Ecto neural progenitor cell (in vitro differentiated cells): Measurements from ENCODE around the gene COLQ.
"Not testable (repeated sequence)": the region's sequence is repeated elsewhere in the genome, so short reads cannot be mapped to it uniquely, and the experiment has no call there.

Source experiments
- DNase-seq: peaks from one replicate; pipeline ENCODE4 v3.0.0-alpha.2; 2018; ENCODE audit warnings: low spot score

COLQ gene

DNA sequence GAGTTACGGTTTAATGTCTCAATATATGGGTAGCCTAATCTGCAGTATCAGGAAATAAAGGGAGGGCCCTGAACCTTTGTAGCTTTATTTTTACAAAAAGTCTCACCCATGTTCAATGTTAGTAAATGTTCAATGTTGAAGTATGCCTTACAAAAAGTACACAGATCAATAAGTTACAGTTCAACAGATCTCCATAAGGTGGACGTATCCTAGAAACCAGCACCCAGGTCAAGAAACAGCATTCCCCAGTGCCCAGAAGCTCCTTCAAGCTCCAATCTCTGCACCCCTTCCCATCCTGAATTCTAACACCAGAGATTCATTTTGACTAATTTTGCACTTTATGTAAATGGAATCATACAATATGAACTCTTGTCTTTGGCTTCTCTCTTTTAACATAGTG lies 31.3 kb downstream of the COLQ start:
- DNase-seq = no peak

DNA sequence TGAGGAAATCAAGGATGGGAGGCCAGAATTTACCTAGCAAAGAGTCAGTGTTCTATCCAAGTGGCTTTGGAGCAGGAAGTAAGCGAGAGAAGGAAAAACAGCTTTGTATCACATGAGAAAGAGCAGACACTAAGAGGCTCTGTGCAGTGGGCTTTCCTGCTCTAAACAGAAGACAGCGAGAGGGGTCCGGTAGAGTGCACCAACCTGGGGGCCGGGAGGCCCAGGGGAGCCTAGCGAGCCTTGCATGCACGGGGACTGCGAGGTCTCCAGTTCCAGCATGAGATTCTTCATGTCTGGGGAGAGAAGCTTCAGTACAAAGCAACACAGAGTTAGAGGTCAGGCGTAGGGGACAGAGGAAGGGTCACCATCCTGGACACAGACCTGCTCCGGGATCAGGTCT lies 33.5 kb downstream of the COLQ start:
- no peak for DNase-seq

DNA sequence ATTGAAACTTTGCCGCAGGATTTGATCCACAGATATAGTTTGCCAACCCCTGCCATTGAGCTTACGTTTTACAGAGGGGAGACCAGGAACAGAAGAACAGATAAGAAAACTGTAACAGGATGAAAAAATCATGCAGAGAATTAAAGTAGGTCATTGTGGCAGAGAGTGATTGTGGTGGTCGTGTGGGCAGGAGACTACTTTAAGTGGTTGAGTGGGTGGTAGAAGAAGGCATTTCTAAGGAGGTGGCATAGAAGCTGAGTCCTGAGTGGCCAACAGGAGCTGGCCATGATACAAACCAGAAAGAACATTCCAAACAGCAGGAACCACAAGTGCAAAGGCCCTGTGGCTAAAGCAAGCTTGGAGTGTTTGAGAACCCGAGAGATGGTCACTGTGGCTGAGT lies 34.5 kb downstream of the COLQ start:
- DNase-seq = no peak

DNA sequence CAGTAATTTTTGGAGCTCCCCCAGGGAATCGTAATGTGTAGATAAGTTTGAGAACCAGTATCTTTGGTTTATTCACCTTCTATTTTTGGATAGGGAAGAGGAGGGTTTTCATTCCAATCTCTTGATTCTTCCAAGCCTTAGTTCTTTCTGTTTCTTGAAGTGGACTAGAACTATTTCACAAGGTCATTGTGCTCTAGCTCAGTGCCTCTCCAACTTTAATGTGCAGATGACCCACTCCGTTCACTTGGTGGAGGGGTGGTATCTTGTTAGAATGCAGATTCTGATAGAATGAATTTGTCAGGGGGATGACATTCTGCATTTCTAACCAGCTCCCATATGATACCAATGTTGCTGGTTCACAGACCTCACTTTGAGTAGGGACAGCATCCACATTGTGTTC lies 35.5 kb downstream of the COLQ start:
- no peak for DNase-seq

DNA sequence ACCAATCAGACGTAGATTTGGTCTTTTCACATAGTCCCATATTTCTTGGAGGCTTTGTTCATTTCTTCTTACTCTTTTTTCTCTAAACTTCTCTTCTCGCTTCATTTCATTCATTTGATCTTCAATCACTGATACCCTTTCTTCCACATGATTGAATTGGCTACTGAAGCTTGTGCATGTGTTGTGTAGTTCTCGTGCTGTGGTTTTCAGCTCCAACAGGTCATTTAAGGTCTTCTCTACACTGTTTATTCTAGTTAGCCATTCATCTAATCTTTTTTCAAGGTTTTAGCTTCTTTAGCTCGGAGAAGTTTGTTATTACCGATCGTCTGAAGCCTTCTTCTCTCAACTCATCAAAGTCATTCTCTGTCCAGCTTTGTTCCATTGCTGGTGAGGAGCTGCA lies 37.0 kb downstream of the COLQ start:
- not testable (repeated sequence) for DNase-seq

DNA sequence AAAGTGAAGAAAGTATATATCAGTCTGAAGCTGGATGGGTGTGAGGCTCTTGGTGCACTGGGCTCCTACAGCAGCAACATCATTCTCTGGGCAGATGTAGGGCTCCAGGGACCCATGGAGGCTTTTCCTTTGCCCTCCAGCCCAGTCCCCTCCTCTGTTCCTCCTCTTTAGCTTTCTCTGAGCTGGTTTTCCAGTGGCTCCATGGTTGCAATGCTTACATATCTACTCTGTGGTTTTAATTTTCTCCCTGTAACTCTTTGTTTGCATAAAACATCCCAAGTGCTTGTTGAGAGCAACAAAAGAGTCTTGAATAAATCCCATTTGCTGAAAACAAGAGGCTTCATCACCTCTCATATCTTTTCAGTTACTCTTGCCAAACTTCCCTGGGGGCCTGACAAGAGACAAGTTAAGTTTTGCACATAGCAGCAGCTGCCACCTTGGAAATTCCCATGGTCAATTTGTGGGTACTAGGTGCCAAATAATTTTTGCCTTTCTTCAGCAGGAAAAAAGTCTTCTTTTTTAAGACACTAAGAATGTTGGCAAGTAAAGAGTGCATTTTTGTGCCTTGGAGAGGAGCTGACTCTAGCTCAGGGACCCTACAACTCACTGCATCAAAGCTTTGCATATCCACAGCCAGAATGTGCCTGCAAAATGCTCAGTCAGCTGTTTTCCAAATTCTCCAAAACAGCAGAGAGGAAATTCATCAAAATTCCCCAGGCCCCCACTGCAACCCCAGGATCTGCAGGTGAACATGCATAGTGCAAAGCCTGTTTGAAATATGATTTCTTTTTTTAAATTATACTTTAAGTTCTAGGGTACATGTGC lies 41.9 kb downstream of the COLQ start:
- DNase-seq = no peak

DNA sequence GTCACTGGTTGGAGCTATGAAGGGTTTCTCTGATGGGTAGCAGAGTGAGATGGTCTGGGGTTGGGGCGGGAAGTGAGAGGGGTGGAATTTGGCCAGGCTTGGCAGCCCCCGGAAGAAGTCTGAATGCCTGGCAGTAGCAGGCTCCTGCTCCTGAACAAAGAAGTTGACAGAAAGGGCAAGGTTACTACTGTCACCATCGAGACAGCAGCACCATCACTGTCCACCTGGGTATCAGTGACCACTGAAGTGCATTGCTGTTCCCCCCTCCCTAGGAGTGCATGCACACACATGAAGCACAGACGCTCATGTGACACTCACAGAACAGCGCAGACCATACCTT lies 42.9 kb downstream of the COLQ start:
- no peak for DNase-seq

DNA sequence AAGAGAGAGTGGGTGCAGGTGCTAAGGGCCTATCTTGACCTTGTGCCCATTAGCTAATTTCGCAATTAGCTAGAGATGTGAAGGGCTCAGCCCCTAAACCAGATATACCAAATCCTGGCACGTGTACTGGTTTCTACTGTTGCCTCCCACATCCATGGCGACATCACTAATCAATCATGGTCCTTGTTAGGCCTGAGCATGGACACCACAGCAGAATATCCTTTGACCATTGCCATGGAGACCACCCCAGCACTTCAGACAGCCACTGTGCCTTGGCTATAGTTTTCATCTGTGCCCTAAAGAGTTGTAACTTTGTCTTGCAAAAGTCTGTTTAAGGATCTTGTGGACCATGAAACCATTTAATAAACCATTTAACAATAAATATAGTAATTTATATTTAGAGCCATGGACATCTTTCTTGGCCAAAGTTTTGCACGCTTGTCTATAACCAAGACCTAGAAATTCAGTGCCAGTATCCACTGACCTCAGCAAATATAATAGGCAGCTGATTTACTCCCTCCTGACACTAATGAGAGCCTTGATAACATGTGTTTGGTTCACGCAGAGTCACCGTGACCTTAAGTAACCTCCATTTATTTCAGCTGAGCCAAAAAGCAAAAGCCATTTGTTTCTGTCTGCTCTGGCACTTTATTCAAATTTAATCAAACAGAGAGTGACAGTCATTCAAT lies 43.4 kb downstream of the COLQ start:
- no peak for DNase-seq

DNA sequence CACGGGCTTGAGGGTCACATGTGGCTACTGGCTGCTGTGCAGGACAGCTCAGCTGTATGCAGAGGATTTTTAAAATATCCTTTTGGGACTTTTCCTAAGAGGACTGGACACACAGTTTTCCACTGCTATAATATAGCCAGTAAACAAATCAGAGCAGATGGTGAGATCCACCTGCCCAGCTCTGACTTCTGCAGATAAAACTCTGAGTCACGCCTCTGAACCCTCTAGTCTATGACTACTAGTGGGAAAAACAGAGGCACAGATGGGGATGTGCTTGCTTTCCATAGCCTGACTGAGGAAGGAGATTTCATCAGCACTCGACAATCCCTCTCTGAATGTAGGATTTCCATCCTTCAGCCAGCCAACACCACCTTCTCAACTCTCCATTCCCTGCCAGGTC lies 45.1 kb downstream of the COLQ start:
- no peak for DNase-seq

DNA sequence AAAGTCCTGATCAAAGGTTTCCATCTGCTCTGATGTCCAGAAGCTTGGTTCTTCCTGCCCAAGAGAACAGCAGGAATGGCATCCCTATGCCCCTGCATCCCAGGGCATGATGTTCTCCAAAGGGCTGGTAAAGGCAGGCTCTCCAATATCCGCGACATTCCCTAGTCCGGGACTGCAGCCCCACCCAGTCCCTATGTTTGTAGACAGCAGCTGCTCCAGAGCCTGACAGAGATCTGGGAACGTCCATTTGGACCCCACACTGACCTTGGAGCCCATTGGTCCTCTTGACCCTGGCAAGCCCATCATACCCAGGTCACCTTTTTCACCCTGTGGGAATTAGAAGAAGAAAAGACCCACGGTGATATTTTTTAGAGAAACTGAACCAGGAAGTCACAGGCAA lies 46.3 kb downstream of the COLQ start:
- no peak for DNase-seq

DNA sequence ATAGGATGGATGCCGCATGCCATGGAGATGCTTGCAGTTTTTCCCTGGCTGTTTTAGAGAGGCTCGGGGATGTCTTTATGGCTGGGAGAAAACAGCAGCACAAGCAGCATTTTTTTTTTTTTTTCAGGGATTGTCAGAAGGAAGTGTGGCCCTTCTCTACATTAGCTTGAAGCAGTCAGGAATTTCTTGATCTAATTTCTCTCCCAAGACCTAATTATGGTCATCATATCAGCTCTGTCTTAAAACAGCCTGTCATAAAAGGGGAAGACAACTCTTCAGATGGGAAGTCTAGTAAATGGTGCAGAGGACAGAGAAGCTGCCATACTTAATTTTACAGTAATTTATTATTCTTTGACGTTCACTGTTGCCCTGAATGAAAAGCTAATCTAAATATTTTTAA lies 49.6 kb downstream of the COLQ start:
- DNase-seq = no peak

DNA sequence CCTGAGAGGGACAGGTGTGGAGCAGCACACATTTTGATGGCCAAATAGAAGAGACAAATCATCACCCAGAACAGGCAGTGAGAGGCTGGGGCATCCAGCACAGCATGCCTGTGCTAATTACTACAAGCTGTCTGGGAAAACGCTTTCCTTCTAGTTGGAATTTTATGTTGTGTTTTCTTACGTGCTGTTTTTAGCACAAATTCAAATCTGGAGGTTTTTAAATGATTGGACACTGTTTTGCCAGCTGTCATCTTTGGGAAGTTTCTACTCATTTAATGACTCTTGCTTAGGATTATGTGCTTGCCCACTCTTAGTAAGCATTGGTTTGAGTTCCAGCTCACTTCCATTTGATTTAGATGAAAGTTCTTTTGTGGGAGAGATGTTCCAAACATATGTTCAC lies 50.7 kb downstream of the COLQ start:
- no peak for DNase-seq

DNA sequence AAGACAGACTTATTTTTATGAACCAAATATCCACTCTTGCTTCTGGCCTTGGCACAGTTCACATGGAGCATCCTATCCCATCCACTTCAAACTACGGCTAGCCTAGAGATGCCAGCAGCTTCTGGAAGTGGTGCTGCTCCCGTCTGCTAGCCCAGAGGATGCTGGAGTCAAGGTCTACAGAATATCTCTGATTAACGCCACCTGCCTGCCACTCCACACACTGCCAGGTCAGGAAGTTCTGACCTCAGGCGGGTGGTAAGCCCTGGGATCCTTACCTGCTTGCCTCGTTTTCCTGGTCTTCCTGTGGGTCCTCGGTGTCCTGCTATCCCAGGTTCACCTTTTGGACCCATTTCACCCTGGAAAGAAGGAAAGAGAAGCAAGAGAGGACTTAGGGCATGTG lies 51.2 kb downstream of the COLQ start:
- no peak for DNase-seq

DNA sequence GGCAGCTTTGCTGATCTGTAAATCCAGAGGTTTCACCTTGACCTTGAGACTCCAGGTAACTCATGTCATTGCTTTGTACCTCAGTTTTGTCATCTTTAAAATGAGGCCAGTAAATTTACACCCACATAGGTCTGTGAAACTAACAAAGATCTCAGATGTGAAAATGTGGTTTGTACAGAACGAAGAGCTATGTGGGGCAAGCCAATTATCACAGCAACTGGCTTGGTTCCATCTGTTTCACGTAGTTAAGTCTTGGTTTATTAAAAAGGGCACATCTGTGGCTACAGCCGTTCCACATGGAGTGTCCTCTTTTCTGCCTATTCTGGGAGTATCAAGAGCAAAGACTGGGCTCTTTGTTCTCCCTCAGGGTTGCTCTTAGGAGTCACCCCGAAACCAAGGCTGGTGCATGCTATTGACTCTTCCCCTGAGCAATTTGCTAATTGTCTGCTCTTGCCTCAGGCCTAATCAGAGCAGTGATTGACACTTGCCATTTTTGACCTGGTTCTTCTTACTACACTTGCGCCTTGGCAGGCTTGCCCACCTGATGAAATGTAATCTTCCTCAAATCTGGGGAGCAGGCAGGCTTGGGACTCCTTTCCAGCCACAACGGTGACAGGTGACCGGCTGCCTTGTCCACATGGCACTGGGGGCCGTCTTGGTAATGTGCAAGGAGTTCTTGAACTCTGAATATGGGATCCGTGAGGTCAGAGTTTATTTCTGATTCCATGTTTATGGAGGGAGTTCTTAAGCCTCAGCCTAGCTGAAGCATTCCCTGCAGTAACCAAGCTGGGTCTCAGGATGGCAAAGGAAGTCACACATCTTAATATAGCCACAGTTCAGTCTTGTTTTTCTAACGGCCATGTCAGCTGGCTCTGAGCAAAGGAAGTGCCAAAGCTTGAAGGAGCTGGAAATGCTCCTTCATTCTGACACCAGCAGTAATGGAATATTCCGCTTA lies 54.0 kb downstream of the COLQ start:
- no peak for DNase-seq

DNA sequence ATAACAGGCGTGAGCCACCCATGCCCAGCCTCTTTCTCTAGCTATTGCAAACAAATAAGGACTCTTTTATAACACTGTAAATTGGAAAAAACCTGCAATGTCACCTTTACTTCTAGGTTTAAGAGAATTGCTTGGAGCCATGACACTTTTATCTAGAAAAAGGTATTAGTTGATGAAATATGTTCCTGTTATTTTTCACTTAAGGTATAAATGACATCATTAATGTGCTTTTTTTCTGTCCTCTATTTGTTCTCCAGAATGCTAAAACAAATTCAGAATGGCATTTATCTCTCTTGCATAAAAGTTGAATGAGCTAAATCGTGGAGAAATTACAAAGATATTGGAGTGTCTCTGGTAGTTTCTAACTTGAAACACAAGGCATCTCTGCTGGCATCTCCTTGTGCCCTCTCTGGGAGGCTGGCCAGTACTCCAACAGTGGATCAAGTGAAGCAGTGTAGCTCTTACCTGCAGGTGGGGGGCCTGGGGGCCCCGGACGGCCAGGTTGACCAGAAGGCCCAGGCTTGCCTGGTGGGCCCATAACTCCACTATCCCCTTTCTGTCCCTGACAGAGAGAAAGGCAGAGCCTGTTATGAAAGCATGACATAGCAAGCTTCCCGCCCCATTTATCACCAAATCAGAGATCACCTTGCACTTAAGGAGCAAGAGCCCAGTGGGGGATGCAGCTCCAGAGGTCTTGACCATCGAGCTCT lies 55.5 kb downstream of the COLQ start:
- DNase-seq = no peak

DNA sequence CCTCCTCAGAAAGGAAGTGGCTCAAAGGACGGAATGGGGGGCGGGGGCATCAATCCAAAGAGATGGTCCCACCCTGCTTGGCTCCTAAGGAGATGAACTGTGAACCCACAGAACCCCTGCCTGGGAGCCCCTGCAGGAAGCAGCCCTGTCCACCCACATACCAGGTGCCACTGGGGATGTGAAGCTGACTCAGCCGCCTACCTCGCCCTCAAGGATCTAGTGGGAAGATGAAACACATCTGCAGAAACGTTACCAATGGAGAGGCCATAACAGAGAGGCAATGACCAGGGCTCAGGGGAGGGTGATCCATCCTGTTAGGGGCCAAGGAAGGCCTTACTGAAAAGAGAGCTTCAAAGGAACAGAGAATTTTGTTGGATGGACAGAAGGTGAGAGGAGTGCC lies 59.1 kb downstream of the COLQ start:
- DNase-seq = no peak

DNA sequence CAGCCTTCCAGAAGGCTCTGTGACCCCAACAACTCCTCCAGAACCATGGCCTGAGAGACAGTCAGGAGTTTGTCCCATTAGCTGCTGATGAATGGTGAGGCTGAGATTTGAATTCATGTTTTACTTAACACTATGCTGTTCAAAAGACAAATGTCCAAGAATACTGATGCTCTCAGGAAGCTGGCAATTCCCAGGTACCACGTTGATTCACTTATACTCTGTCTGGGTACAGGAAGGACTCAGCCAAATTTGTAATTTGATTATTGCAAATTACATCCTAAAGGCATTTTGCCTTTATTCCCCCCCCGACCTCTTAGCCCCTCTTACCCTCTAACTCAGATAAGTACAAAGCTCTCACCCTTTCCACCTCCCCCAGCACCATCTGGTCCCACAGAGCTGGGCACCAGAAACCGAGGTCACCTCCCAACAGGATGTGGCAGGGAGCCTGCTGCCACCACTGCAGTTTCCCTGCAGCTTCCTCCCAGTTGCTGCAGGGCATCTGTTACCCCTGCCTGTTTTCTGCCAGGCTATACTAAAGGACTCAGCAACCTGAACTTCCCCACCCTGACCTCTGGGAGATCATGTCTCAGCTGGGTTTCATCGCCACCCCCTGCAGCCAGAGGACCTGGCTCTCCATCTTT lies 60.5 kb downstream of the COLQ start:
- DNase-seq = no peak

DNA sequence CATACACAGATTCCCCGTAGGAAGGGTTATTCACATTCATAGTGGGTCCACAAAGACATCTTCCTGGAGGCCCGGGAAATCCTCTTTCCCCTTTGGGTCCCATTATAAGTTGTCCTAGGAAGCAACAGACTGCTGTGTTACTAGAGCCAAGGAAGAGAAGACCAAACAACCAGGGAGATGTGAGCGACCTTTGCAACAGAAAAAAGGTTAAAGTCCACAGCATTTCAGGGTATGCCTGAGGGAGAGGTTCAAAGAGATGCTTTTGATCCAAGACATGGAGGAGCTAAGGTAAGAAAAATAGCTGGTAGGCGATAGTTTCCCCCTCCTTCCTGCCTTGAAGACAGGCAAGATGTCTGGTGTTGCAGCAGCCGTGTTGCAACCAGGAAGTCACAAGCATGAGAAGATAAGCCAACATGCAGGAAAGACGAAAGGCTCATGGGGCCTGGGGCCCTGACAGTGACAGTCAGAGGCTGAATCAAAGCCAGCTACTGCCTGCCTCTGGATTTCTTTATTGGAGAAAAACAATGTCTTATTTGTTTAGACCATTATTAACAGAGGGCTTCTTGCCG lies 63.2 kb downstream of the COLQ start:
- no peak for DNase-seq

DNA sequence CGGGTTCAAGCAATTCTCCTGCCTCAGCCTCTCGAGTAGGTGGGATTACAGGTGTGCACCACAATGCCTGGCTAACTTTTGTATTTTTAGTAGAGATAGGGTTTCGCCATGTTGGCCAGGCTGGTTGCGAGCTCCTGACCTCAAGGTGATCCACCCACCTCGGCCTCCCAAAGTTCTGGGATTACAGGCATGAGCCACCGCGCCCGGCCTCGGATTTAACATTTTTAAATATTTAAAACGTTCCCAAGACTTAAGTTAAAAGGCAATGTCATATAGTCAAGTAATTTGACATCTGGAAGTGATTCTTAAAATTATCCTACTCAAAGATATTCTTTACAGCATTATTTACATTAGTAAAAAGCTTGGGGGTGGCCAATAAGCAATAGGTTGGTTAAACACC lies 64.6 kb downstream of the COLQ start:
- DNase-seq = not testable (repeated sequence)

DNA sequence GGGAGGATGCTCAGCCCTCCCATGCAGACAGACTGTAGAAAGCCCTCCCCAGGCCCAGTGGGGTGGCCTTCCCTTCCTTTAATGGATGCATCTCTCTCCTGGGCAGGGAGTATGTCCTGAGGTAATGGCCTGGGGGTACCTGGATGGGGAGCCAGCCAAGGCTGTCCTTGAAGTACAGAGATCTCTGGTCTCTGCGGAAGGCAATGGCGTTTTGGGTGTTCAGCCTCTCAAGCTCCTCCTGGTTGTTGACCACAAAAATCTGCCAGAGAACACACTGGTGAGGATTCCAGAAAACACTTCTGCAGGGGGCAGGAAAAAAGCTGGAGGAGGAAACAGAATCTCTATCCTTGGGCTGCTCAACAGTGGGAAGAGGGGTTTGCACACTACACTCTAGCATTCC lies 65.2 kb downstream of the COLQ start:
- no peak for DNase-seq

DNA sequence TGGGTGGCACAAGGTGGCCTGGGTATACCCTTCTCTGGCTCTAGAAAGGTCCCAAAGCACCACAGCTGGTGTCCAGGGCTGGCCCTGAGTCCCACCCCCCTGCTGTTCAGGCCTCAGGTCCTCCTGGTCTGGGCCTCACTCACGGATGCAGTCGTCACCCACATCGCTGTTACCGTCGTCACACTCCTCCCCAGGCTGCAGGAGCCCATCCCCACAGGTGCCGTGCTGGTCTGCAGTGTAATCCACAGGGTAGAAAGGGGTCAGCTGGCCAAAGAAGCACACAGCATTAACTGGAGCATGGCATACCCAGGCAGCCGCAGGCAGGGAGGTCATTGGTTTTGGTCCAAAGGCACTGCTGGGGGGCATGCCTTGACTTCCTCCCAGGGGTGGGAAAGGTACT lies 65.8 kb downstream of the COLQ start:
- DNase-seq = no peak
